Stimulated activated CD4-positive, alpha-beta T cell treated with anti-CD3 and anti-CD28 coated beads, Interleukin-15, amount 100 ng/mL, for 24 hours (primary cell): ENCODE results near the gene AGMAT.
"Not testable (repeated sequence)": the region's sequence is repeated elsewhere in the genome, so short reads cannot be mapped to it uniquely, and the experiment has no call there.

Source experiments
- DNase-seq: peaks from one replicate; pipeline ENCODE4 v3.0.0-alpha.2; 2020

AGMAT gene

DNA sequence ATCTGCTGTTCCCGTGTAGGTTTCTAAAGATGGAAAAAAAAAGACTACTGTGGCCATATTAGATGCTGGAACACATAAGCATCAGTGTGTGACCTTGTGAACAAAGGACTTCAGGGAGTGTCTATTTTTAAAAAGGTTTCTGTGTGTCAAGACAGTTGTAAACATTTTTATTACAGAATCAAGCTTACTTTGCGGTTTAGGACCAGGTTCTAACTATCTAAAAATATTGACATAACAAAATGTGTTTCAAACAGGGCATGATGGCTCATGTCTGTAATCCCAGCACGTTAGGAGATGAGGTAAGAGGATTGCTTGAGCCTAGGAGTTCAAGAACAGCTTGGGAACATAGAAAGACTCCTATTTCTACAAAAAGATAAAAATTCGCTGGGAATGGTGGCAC, 25.3 kb upstream of the AGMAT start:
- no peak for DNase-seq

DNA sequence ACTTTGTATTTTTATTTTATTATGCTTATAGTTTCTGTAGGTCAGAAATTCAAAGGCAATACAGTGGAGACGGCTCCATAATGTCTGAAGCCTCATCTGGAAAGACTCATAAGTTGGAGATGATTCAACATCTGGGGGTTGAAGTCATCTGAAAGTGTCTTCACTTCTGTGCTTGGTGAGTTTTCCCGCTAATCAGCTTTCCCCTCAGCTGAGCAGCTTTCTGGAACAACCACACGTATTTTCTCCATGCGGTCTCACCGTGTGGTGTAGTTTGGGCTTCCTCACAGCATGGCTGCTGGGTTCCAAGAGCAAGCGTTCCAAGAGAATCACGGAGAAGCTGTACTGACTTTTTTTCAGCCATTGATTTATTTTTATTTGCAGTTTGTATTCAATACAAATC, 24.8 kb upstream of the AGMAT start:
- DNase-seq = no peak

DNA sequence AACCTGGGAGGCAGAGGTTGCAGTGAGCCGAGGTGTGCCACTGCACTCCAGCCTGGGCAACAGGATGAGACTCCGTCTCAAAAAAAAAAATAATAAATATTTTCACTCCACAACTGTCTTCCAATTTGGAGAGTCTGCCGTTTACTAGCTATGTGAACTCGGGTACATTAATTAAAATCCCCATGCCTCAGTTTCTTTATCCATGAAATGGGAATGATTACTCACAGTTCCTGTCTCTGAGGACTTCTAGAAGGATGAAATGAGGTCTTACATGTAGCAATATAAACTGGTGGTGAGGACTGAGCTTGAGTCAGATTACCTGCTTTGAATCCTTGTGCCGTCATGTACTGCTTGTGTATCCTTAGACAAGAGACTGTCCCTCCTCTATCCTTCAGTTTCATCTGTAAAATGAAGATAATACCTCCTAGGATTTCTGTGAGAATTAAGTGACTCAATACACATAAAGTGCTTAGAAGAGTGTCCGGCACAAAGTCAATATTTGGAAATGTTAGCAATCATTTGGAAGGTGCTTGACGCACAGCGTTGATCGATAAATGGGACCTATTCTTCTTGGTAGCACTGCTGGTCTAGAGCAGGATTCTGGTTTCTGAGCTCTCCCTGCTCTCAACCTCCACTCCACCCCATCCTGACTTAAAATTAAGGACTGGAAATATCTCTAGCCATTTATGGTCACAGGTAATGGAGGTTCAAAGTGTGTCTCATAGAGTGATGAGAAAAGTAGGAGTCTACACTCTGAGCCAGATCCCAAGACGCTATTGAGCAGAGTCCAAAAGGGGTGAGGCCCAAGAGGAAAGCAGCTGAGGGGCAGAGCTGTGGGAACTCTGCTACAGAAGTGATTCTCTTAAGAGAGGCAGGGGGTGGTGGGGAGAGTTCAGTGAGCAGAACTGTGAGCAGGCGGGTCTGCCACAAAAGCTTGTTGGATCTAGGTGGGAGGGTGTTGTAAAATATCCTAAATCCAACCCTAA, 20.8 kb upstream of the AGMAT start:
- DNase-seq = no peak

DNA sequence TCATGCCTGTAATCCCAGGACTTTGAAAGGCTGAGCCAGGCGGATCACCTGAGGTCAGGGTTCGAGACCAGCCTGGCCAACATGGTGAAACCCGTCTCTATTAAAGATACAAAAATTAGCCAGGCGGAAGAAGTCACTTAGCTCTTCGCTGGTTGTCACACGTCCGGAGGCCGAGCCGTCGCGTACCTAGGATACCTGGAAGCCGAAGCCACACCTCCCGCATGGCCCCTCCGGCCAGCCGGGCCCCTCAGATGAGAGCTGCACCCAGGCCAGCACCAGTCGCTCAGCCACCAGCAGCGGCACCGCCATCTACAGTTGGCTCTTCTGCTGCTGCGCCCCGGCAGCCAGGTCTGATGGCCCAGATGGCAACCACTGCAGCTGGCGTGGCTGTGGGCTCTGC, 19.5 kb upstream of the AGMAT start:
- DNase-seq = not testable (repeated sequence)

DNA sequence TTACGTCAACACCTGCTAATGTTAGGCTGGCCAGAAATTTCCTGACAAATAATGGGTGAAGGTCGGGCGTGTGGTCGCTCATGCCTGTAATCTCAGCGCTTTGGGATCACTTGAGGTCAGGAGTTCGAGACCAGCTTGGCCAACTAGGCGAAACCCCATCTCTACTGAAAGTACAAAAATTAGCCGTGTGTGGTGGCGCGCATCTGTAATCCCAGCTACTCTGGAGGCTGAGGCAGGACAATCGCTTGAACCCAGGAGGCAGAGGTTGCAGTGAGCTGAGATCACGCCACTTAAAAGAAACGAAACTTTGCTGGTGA, 19.1 kb upstream of the AGMAT start:
- not testable (repeated sequence) for DNase-seq

DNA sequence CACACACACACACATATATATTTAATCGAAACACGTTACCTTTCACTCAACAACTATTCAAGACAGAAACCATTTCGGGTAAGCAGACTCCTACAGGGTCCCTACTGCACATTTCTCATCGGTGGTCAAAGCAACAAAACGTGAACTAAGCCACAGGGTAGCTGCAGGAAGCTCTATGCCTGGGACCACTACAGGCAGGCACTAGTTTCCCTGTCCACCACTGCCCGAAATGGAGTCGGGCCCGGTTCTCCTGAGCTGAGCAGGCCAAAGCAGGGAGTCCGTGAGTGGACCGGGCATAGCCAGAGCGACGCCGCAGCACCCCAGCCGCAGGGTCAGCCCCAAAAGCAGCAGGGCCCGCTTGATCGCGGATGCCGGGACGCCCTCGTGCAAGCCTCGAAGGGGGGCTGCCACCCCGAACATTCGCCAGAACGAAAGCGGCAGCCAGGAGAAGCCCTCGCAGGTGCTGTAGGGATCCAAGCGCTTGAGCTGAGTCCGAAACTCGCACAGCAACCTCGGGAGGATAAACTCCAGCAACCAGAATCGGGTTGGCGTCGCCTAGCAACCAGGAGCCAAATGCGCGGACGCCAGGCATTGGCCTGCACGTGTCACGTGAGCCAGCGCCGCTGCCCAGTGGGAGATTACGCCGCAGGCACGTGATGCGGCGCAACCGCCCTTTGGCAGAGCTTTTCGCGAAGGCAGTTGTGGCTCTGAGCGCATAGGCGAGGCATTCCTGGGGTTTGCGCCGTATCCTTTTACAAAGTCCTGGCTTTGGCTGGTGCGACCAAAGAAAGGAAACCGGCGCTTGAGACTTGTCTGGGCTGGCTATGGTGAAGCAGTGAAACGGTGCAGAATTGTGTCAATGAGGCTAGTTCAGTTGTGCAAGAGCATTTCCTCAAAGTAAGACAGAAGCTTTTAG, 18.5 kb upstream of the AGMAT start:
- DNase-seq = peak; percentile 96

DNA sequence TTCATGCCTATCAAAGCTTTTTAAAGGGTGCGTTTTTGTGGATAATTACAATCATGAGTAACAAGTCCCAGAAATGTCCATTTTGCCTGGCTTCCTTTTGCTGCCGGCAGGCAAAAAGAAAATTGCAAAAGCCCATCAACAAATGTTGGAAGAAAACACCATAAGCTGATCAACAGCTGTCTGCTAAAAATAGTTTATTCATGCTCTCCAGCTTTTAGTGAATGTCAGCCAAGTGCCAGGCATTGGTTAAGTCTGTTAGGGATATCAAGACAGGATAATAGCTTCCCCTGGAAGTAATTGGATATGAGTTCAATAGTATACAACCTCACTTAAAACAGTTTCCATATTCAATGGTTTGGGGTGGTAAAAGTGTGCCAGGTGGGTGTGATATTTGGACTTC, 13.6 kb upstream of the AGMAT start:
- DNase-seq = no peak

DNA sequence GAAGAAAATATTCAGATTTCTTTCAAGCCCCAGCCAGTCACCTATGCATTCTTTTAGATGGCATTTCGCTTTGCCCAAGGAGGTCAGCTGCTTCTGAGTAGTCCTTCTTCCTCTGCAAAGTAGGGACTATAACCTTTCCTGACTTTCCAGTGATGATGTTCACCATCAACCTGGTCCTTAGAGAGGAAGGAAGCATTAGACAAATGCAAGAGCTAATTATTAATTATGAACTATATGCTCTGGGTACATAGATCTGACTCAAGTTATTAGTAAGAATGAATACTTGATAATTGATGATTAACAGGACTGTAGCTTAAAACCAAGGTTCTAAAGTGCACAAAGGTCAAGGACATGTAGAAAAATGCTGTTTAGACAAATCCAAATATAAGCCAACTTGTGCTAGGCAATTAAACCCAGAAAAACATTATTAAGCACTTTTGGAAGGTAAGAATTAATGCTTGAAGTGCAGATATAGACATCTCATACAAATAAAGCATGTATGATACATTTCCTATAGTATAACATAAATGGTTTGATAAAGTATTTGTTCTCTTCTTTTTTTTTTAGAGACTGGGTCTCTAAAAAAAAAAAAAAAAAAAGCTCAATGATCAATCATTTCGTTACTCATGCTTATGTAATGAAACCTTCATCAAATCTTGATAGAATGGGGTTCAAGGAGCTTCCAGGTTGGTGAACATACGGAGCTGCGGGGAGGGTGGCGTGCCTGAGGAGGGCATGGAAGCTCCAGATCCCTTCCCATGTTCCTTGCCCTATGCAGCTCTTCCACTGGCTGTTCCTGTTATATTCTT, 11.2 kb upstream of the AGMAT start:
- no peak for DNase-seq

DNA sequence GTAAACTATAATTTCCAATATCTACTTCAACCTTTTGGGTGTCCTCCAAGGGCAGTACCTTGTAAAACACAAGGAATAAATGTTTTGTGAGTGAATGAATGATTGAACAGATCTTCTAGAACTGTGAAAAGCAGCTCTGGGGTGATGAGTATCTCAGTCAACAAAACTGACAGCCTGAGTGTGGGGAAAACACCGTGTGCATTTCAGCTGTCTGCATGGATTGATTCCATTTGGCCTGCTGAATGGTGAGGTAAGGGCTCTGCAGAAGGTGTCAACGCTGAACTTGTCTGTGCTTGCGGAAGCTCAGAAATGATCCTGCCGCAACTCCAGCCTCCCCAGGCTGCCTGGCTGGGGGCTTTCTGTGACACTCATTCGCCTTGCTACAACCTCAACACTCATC, 7.4 kb upstream of the AGMAT start:
- DNase-seq = no peak

DNA sequence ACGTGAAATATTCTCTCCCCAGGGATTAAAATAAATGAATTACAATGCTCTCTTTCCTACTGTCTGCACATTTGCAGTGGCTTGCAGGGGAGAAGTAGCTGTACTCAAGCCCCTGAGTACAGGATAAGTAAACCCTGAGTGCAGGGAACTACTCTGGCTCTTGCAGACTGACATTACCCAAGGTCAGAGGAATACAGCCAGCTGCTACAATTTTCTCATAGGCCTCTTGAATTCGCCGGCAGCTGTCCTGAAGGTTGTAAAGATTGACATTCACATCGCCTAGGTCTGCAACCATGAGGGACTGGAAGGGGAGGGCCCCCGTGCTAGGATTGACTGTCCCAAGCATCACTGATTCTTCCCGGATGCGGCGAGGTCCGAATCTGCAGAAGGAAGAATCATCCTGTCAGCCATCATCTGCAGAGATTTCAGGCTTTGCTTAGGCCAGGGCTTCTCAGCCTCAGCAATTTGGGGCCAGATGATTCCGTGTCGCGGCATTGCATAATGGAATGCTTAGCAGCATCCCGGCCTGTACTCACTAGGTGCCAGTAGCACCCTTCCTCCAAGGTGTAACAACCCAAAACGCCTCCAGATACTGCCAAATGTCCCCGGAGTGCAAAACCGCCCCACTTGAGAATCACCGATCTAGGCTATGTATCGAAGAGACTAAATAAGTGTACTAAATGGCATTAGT, 1.7 kb downstream of the AGMAT start:
- DNase-seq = no peak

DNA sequence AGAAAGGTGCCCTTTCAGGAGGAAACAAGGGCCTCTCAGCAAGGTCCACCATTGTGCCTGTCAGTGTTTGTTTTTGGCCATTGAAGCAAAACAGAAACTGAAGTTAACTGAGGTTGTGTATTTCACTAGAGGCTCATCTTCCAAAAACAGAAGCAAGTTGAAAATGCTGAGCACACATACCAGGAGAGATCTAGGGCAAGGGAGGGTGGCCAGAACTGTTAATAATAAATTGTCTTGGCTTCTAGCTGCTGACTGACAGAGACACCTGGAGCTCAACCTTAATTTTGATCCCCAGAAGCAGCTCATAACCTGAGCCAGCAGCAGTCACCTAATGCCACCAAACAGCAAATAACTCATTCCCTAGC, 5.2 kb downstream of the AGMAT start:
- DNase-seq = no peak

DNA sequence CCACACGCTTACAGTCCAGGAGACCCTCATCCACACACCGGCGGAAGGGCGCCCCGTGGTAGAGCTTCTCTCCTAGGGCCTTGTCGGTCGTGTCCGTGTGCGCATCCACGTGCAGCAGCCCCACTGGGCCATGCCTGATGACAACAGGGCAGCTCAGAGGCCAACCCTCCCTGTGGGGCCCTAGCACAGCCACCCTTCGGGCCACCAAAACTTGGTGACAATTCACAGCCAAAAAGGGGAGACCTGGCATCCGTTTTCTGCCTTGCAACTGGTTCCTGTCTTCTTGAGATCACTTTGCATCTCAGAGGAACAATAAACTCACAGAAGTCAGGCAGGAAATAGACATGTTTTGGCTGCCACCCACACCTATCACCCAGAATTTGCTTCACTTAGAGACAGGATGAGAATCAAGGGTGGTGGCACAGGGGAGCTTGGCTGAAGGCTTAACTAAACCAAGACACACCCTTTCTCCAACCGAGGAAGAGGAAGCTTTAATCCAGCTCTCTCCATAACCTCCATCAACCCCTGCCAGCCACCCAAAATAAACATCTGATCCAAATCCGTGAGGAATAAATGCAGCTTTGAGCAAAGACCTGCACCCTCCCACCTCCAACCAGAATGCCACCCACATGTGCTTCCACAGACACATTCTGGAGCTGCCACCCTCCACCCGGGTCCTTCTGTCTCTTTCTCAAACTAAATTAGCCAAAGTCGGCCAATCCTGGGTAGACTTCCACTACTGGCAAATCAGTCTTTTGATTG, 5.7 kb downstream of the AGMAT start:
- peak; percentile 31 for DNase-seq

DNA sequence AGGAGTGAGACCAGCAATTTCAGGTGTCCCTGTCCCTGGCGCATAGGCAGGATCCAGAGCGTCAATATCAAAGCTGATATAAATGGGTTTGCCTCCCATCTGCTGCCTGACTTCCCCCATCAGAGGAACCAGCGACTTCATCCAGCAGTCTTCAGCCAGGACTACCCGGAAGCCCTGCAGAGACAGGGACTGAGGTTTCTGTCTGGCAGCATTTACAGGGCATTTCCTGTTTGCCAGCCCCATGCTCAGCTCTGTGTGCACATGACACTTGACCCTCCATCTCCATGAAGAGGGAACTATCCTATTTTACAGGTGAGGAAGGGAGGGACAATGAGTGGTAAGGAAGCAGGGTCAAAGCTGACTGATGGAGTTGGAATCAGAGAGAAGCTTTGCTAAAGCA, 7.2 kb downstream of the AGMAT start:
- DNase-seq = no peak

DNA sequence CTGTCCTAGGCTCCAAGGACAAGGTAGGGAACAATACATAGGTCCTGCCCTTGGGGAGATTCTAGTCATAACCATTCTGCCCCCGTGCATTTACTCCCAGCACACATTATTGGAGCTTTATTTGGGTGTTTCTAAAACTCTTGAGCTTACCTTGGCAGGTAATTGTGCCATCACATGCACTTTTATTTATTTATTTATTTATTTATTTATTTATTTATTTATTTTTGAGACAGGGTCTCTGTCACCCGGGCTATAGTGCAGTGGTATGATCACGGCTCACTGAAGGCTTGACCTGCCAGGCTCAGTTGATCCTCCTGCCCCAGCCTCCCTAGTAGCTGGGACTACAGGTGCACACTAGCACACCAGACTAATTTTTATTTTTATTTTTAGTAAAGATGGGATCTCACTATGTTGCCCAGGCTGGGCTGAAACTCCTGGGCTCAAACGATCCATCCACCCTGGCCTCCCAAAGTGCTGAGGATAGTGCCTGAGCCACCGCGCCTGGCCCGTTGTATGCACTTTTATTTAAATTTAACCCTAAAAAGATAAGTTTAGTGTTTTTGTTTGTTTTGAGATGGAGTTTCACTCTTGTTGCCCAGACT, 9.2 kb downstream of the AGMAT start:
- no peak for DNase-seq

DNA sequence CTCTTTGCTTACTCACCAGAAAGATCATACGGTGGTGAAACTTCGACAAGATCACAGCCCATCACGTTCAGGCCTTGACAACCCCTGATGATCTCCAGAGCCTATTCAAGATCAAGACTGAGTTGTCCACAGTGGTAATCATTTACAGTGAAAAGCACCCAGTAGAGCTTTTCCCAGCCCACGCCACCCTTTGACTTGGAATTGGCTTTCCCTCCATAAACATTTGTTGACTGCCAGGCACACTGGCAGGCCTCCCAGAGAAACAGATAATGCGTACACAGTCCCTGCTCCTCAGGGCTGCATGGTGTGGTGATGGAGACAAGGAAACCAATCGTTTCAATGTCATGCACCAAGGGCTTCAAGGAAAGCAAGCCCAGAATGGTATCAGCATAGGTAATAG, 10.1 kb downstream of the AGMAT start:
- DNase-seq = no peak

DNA sequence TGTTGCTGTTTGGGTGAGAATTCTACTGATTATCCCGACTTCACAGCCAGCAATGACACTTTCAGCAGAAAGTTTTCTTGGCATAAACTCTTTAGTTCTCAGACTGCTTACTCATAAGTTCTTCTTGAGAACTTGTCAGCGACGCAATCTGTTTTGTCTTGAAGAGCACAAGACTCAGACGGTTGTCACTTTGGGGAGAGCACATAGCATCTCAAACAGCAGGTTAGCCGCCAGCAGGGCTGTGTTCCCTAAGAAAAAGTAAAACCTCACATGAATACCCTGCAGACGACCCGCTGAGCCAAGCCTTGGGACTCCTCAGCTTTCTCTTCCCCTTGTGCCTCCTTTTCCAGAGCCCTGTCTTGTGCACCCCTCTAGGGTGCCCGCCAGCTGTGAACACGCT, 11.4 kb downstream of the AGMAT start:
- no peak for DNase-seq

DNA sequence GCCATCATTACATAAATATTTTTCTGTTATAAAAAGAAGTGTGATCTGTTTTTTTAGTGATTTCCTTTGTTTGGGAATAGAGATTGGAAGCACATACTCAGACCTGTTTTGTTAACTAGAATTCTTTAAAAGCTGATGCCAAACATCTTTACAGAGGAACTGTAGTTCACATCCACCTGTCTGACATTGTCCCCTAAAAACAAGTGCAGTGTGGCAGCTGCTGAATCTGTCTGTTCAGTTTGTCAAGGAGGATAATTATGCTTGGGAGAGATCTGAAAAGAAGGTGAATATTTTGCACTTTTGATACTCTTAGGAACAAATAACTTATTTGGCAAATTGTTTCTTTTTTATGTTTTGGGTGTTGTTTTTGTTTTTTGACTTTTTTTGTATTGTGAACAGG, 13.6 kb downstream of the AGMAT start:
- no peak for DNase-seq

DNA sequence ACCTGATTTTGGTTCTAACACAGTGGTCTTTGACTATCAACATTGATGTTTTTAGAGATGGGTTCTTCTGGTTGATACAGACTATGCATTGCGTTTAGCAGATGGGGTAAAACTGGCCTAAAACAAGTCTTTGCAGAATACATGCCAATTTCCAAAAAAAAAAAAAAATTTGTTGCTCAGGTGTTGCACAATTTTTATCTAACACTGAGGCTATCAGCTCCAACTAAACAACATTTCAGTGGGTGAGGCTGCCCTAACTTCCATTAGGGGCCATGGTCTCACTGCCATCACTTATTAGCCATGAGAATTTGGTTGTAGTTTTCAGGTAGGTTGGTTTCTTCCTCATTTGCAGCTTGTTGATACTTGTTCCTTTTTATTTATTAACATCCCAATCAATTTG, 14.0 kb downstream of the AGMAT start:
- no peak for DNase-seq

DNA sequence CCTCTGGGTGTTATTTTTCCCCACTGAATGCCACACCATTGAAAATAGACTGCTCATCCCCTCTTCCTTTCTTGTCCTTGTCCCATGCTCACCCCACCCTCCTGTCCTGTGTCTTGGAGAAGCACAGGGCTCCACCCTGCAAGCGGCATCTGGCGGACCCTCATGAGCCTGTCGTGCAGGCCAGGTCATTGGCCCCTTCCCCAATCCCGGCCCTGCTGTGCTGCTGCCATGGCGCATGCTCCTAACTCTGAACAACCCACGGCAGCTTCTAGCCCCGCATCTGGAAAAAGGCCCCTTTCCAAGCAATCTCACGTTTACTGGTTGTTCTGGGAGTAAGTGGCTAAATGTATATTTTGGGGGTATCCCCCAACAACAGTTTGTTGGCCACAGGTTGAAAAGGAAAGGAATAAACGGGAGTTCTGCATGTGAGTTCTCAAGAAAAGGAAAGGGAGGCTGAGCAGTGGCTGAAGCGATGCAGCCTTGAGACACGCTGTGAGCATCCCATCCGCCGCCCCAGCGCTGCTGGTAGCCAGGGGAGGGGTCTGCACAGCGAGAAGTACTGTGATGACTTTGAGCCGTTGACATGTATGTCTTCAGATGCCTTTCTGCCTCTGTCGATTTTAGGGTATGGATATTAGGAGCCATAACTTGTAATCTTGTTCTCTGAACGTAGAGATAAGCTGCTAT, 16.3 kb downstream of the AGMAT start:
- no peak for DNase-seq

DNA sequence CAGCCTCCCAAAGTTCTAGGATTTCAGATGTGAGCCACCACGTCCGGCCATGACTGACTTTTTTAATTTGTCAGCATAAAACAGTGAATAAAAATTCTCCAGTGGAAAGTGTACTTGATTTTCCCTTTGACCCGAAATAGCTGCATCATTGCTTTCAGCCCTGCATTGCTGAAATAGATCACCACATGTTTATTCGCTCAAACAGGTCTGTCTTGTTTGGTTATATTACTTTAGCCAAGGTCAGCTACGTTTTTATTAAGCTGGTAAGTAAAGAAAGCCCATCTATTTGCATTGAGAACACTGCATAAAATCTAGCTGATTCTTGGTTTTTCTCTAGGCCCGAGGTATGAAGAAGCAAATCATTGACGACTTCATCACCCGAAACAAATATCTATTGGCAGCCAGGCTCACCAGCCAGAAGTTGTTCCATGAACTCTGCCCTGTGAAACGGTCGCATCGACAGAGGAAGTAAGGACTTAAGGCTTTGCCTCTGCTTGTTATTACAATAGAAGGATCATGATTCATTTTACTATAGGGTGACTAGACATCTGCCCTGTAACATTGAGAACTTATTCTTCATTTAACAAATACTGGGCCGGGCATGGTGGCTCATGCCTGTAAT, 25.6 kb downstream of the AGMAT start:
- no peak for DNase-seq
